Measurements from ENCODE around the gene HMGN1.

GRCh38 chr21:39344848-39345247 is 4.0 kb downstream of the HMGN1 start:
- TF ChIP-seq, protein P1, sequence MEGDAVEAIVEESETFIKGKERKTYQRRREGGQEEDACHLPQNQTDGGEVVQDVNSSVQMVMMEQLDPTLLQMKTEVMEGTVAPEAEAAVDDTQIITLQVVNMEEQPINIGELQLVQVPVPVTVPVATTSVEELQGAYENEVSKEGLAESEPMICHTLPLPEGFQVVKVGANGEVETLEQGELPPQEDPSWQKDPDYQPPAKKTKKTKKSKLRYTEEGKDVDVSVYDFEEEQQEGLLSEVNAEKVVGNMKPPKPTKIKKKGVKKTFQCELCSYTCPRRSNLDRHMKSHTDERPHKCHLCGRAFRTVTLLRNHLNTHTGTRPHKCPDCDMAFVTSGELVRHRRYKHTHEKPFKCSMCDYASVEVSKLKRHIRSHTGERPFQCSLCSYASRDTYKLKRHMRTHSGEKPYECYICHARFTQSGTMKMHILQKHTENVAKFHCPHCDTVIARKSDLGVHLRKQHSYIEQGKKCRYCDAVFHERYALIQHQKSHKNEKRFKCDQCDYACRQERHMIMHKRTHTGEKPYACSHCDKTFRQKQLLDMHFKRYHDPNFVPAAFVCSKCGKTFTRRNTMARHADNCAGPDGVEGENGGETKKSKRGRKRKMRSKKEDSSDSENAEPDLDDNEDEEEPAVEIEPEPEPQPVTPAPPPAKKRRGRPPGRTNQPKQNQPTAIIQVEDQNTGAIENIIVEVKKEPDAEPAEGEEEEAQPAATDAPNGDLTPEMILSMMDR (IDR thresholded peaks at IDR 0.05), result no peak
- no peak for TF ChIP-seq POLR2A (IDR thresholded peaks at IDR 0.05)

All from adrenal gland (tissue), 5 donors.